HK-2 (cell line): ENCODE measurements around the gene TMEM167A.
"Not testable (repeated sequence)": the region's sequence is repeated elsewhere in the genome, so short reads cannot be mapped to it uniquely, and the experiment has no call there.

Source experiments
- DNase-seq: peaks from one replicate; pipeline ENCODE4 v3.0.0-alpha.2; 2018; ENCODE audit not compliant: unreplicated experiment

TMEM167A gene

DNA sequence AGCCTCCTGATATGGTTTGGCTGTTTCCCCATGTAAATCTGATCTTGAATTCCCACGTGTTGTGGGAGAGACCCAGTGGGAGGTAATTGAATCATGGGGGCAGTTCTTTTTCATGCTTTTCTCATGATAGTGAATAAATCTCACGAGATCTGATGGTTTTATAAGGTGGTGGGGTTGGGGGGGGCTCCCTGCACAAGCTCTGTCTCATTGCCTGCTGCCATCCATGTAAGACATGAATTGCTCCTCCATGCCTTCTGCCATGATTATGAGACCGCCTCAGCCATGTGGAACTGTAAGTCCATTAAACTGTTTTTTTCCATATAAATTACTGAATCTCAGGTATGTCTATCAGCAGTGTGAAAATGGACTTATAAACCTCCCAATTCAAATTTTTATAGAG lies 13.0 kb upstream of the TMEM167A start:
- no peak for DNase-seq

DNA sequence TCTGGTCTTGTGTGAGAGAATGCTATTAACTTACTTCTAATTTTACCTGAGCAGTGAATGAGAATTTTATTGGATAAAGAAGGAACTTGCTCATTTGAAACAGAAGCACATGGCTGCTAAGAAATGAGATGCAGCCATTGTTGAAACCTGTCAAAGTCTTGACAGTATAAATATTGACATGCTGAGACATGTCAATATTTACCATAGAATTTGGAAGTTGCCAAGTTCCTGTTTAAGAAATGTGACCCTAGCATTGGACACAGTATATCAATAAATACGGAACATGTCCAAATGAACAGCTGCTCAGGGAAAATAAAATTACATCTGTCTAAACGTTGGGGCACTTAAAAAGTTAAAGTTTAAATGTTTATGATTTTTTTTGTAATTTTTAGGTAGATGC lies 7.9 kb upstream of the TMEM167A start:
- no peak for DNase-seq

DNA sequence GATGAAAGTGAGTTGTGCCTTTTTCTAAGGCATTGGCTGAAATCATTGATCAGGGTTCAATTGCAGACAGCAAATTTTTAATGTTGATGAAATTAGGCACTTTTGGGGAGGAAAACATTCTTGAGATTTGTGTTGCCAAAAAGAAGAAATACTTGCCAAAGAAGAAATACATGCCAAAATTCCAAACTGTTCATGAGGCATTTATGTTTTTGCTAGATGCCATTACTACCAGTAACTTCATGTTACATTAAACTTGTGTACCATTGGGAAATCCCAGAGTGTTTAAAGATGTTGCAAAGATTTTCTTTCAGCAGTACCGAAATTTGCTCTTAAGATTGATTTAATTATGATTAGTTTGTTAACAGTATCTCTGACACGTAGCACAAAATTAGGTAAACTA lies 7.1 kb upstream of the TMEM167A start:
- no peak for DNase-seq

DNA sequence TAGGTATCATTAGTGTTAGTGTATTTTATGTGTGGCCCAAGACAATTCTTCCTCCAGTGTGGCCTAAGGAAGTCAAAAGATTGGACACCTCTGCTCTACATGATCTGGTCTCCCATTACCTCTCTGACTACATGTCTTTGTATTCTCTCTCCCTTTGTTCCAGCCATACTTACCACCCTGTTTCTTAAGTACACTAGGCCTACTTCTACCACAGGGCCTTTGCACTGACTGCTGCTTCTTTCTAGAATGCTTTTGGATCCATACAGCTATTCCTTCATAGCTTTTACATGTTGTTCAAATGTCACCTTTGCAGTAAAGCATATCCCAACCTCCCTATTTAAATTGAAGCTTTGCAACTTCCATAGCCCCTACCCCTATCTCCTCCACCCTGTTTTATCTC lies 5.6 kb upstream of the TMEM167A start:
- DNase-seq, result no peak

DNA sequence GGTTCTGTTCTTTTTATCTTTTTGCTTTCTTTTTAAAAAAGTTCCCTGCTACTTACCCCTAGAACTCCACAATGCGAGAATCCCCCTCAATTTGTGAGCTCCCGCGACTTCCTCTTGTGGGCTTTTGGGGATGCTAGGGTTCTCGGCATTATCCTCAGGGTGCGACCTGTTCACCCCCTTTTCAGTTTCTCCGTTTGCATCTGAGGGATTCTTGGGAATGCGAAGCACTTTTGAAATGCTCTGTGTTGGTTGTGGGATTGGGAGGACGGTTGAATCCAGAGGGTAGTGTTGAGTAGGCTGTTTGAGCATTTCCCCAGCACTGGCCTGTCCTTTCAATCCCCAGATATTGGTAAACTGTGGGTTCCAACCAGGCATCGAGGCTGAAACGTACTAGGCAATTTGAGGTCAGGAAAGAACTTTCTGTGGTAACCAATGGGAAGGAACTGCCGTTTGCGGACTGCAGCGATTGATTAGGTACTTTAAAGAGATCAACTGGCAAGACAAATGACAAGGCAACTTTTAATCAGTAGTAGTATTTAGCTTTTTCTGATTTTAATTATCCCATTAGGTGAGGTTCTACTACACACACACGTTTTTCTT lies 568 bp upstream of the TMEM167A start:
- no peak for DNase-seq

DNA sequence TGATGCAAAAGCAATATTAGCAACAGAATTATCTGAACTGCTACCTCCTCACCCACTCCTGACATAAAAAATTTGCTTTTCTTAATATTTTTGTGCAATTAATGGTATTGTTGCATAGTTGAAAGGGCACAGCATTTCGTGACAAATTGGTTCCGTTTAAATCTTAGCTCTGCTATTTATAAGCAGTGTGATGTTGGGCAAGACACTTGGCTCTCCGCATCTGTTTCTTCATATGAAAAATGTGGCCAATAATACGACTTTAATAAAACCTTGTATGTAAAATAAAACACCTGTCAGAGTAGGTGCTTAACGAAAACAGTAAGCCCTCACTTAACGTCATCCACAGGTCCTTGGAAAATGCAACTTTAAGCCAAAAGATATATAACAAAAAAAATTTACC lies 4.2 kb downstream of the TMEM167A start:
- DNase-seq, result no peak

DNA sequence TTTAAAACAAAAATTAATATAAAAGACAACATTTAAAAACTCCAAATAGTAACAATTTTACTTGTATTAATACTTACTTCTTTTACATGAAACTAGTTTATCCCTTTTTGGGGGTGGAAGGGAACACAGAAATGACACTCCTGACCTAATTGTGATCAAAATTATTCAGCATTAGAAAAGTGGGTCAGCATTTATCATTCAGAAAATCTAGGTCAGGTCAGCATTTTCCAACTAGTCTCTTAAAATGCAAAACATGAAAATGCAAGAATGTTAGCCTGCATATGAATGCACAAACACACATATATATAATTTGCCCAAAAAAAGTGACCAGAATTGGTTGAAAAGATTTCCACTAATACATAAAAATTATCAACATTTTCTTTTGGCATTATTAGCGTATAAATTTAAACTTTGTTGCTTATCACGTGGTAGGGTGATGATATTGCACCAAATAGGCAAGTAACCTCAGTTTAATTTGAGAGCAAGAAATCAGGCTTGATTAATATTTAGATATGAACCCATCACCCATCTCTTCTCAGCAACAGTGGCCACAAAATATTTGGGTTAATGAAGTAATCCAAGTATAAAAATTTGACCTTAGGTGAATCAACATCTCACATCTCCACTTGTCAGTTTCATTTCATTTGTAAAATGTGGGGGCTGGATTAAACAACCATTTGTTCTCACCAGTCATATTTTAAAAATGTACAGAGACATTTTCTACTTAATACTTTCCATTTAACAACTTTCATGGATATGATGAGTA lies 5.7 kb downstream of the TMEM167A start:
- no peak for DNase-seq

DNA sequence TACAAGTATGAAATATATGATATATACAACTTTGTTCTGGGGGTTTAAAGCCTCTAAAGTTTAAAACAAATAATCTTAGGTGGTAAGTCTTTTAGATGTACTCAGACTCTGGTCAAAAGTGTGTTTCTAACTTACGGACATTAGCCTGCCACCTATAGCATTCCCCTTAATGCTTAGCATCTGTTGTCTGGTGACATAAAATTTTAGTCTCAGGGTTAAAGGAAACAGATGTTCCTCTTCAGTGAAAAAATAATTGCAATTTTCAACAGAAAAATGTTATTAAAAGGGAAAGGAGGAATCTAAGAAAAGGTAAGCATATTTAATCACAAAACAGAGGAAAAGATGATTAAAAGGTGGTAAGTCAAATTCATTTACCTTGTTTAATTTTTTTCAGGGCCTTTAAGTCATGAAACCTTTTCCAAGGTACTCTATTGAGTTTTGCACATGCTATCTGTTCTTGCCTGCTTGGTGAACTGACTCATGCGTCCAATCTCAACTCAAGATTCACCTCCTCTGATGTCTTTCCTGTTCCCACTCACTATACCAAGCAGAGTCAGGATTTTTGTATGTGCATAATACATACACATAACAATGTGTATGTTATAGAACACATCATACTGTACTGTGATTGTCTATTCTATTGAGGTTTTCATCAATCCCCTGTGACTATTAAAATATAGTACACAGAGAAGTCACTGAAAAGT lies 7.9 kb downstream of the TMEM167A start:
- no peak for DNase-seq

DNA sequence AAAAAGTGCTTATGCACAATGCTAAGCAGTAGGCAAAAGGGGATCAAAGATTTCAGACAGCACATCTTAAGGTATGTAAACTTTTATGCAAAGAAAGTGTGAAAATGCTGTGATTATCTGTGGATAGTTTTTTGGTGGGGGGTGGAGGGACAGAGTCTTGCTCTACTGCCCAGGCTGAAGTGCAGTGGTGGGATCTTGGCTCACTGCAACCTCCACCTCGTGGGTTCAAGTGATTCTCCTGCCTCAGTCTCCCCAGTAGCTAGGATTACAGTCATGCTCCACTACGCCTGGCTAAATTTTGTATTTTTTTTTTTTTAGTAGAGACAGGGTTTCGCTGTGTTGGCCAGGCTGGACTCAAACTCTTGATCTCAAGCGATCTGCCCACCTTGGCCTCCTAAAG lies 9.8 kb downstream of the TMEM167A start:
- not testable (repeated sequence) for DNase-seq

DNA sequence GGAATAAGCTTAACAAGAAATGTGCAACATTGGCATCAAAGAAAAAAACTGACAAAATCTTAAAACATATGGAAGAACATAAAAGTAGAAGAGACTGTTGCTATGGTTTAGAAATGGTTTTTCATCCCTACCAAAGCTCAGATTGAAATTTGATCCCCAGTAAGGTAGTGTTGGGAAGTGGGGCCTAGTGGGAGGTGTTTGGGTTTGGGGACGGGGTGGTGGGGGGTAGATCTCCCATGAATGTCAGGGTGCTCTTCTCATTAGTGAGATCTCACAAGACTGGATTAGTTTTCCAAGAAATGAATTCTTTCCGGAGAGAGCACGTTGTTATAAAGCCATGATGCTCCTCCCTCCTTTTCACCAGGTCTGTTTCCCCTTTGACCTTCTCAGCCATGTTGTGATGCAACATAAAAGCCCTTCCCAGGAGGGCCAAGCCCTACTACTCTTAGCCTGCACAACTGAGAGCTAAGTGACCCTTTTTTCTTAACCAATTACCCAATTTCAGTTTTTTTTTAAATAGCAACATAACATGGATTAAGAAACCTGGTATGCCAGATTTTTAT lies 10.6 kb downstream of the TMEM167A start:
- DNase-seq, result no peak

DNA sequence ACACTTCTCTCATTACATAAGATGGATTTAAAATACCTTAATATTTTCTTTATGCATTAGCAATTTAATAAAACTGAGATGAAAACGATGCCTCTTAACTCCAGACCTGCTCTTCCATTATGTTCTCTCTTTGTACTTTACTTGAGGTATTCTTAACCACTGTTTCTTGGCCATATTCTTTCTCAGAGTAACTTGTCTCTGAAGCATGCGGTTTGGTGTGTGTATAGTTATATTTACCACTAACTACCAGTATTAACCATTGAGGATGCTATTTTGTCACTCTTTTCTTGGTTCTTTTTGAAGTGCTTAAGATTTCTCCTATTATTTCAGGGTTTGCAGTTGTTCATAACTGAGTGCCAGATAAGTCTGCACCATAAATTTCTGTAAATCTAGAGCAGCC lies 17.9 kb downstream of the TMEM167A start:
- DNase-seq, result no peak

DNA sequence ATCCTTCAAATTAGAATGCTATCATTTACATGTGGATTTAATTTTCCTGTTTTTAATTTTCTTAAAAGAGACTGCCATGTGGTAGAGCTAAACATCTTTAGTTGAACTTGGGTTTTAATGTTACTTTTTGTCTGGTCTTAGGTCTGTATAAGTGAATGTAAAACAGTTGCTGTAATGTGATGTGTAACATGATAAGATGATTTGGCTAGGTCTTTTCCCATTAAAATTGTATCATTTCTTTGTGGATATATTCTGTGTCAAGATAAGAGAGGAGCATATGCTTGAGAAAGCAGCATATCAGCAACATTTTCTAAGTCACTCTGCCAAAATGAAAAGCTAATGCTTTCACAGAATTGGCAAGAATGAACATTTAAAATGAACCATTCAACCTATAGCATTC lies 18.5 kb downstream of the TMEM167A start:
- DNase-seq, result no peak

DNA sequence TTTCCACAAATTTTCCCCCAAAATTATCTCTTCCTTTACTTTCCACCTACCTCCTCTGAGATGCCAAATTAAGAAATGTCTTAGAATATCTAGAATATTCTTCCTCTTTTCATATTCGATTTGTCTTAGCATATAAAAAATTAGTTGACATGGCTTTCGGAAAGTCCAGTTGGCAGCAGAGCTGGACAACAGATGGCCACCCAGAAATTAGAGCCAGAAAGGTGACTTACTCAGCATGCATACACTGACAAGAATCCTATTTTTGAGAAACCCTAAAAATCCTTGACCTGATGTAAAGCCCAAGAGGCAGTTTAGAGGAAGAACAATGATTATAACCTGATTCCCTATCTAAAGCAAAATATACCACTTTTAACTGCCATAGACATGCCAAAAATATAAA lies 22.0 kb downstream of the TMEM167A start:
- no peak for DNase-seq

DNA sequence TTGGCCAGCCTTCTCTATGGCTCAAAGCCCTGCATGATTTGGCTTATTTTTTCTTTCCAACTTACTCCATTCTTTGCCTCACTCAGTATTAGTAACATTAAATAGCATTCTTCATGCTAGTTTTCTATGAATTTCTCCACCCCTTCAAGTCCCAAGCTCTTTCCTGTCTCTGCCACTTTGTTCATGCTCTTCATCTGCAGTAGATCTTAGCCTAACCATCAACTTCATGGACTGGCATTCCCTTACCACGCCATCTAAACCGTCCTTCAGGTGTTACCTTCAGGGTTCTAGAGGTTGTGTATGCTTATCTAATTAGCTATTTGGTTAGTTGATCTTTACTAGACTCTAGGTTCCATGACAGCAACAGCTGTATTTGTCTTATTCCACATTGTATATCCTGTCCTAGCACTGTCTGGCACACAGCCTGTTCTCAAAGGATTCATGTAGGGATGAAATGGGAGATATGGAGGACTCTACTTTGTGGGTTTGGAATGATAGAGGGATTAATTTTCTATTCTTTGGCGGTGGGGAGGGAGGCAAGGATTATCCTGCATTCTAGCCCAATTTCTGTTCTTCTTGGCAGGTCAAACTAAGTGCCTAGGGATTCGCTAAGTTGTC lies 26.4 kb downstream of the TMEM167A start:
- DNase-seq, result no peak

DNA sequence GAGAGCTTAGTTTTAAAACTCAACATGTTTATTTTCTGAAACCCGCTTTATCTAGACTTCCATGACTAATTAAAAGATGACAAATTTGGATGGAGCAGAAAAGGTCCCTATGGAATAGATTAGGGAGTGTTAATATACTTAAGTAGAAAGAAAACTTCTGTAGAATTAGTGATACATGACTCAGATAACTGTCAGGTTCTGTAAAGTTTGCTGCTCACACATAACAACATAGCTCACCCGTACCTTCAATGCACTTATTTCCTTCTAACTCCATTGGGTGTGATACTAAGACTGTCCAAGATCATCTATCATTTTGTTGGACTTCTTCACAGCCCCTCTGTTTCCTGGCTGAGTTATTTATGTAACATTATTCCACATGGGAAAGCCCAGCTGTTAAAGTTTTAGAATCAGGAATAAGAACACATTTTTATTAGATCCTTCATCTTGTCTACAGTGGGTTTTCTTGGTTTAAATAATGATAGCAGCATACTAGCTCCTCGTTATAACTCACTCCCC lies 27.8 kb downstream of the TMEM167A start:
- DNase-seq, result no peak

DNA sequence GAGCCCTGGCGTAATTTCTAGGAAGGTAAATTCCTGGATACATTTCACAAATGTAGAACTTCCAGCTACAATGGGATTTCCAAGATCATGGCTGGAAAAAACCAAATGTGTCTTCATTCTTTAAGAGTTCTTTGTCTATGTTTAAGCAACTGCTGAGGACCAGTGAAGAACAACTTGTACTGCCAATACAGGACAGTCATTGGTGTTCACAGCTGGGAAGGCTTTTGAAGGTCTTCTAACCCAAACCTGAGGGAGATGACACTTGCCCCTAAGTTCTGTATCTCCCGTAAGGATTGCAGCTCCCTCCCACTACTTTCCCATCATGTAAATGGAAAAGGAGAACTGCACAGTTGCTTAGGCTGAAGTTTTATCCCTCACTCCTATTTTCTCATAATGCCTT lies 28.4 kb downstream of the TMEM167A start:
- DNase-seq, result no peak

DNA sequence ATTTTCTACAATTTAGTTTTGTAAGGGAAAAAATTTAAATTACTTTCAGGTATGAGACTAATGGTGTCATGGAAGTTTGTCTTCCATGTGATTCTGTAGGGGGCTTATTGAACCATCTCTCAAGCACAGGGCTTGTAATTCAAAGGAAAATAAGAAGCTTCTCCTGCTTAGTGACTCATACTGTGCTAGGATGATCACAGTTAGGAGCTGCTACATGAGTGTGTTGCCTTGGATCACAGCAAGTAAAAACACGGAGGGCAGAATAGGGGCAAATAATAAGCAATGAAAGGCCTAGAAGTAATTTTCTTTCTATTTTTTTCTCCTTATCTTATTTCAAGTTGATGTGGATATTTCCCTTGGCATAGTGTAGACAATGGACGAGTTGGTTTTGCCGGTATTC lies 28.9 kb downstream of the TMEM167A start:
- DNase-seq, result no peak

DNA sequence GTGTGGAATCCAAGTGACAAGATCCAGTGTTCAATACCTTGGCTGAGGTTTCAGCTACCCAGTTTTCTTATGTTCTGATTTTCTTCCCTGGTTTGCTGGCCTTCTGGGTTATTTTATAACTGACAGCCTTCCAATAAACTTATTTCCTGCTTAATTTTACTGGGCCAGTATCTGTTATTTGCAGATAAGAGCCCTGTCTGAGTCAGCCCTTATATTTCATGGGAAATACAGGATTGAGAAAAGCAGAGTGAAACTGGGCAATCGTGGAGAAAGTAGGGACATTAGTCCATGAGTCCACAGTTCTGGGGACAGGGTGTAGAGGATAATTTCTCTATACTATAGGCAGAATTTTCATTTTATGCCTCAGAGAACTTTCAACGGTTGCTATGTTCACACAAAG lies 32.3 kb downstream of the TMEM167A start:
- DNase-seq, result no peak

DNA sequence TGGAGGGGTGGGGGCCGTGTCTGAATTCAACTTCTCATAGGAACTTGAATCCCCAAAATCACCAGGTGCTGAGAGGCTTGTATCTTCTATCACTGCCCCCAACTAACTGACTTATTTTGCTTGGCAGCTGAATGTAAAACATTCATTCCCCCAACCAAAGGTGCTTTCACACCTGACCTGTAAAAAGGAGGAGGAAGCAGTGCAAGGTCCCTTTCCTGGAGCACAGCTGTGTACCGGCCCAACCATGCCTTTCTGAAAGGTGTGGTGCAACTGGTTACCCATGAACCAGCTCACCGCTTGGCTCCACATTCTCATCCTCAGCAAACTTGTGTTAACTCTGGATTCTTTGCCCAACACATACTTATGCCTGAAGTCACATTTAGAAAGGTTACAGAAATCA lies 34.7 kb downstream of the TMEM167A start:
- no peak for DNase-seq

DNA sequence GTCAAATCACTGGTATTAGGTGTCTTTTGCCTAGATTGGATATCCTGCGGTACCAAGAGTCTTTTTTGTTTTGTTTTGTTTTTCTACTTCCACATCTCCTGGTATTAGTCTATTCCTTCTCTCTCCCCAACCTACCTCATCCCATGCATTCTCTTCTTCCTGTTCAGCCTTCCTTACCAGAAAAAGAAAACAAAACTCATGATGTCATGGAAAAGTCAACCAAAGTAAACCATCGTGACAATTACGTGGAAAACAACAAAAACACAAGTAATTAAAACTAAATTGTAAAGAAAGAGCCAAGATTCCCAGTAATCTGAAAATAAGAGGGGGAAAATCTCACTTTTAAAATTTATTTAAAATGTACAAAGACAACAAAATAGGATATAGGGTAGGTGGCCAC lies 38.3 kb downstream of the TMEM167A start:
- no peak for DNase-seq

DNA sequence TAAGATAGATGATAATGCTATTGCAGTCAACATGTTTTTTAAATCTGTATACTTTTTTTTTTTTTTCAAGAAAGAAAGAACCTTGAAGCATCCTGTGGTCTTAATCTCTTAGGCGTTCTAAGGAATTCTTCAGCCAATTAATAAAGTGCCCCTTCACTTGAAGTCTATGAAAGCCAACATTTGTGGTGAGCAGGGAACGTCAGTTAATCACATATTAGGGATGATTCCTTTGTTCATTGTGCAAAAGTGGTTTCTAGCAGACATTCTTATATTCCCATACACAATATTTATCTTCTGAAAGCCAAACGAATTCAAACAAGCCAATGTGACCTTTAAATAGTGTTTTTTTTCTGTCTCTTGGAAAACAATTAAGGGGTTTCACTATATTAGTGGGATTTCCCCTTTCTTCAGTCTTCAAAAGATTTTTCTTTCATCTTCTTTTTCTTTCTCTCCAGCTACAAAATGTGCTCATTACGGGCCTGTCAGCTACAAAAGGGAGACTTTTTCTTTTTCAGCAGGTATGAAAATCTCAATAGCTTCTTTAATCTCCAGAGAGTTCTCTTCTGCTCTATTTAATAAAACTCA lies 40.1 kb downstream of the TMEM167A start:
- DNase-seq, result no peak
